NK-92 treated with Interleukin-12 subunit alpha and Interleukin-12 subunit beta, amount 100 ng/mL, for 24 hours (cell line): ENCODE results near the gene SYVN1.
A peak's percentile ranks its signal among the peaks of the same experiment; 100 is the strongest.
"Not testable (repeated sequence)": the region's sequence is repeated elsewhere in the genome, so short reads cannot be mapped to it uniquely, and the experiment has no call there.

Experiments
- DNase-seq: peaks from one replicate; lab custom pipeline; 2025; lab: John Stamatoyannopoulos, UW

The SYVN1 gene

DNA sequence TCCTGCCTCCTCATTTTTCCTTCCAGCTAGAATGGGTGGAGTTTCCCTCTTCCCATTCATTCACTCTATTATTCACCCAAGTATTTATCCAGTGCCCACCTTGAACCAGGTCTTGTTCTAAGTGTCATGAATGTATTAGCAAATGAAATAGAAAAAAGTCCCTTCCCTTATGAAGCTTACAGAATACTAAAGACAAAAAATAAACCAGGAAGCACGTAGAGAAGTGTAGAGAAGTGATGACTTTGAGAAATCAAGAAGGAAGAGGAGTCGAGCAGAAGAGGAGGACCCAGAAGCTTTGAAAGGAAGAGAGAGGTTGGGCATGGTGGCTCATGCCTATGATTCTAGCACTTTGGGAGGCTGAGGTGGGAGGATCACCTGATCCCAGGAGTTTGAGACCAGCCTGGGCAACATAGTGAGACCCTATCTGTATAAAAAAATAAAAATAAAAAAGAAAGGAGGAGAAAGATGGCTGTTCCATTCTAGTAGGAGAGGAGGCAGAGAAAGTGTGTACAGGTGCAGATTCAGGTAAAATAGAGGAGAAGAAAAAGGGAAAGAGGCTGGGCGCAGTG is 17.1 kb upstream of the SYVN1 start:
- no peak for DNase-seq

DNA sequence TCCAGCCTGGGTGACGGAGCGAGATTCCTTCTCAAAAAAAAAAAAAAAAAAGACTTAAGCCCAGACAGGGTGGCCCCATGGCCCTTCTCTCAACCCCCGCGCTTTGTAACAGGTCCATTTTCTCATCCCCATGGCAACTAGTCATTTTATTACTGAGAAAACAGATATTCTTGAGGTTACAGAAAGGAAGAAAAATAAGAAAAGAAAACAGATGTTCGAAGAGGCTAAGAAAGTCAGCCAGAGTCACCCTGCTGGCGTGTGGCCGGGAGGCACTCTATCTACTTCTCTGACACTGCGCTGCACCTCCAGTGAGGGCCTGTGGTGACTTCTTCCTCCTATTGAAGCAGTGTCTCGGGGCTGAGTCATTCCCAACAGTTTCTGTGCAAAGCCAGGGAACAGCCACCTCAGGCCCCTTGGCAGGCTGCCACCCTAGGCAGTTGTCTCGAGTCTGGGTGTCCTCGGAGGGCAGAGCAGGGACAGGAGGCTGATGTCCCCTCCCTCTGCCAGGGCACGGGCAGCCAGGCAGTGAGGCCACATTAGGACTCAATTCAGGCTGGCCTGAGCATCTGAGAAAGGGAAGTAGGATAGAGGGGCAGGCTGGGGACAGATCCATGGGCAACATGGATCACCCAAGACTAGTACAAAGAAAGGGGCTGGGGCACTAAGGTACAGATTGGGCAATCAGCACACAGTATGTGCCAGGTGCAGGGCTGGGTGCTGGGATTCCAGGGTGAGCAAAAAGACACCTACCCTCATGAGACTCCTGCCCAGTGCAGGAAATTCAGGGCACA is 16.4 kb upstream of the SYVN1 start:
- no peak for DNase-seq

DNA sequence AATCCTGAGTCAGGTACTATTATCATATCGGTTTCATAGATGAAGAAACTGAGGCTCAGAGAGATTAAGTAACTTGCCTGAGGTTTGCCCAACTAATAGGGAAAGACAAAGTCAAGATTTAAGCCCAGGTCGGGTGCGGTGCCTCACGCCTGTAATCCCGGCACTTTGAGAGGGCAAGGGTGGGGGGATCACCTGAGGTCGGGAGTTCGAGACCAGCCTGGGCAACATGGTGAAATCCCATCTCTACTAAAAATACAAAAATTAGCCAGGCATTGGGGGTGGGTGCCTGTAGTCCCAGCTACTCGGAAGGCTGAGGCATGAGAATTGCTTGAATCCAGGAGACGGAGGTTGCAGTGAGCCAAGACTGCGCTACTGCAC is 15.8 kb upstream of the SYVN1 start:
- not testable (repeated sequence) for DNase-seq

DNA sequence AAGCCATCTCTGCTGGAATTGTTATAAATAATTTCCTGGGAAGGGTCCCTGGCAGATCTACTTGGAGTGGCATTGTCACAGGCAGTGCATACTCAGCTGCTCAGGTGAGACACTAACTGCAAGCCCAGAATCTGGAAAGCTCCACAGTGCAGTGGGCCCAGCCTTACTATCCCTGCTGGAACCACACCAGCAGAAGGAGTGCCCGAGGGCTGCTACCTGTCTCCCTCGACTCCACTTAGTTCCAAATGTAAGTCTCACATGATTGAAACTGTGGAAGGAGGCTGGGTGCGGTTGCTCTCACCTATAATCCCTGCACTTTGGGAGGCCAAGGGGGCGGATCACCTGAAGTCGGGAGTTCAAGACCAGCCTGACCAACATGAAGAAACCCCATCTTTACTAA is 14.3 kb upstream of the SYVN1 start:
- DNase-seq, result no peak

DNA sequence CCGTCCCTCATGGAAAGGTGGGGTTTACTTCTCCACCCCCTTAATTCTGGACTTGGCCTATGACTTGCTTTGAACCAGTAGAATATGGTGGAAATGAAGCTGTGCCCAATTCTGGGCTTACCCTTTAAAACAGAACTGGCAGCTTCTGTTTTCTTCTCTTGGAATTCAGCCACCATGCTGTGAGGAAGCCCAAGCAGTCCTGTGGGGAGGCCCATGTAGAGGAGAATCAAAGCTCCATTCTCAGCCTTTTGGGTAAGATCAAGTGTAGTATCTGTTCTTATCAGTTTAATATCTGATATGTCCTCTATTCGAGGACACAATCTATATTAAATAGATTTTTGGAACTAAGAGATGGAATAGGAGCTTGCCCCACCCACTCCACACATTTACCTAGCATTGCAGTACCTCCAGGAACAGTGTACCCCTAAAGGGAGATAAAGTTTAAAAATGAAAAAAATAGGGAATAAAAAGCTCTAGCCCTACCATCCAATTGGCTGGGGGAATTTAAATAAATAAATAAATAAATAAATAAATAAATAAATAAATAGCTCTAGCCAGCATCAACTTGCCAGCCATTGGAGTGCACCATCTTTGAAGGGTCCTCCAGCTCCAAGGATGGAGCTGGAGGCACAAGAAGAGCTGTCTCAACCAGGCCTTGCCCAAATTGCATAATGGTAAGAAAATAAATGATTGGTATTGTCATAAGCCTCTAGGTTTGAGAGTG is 13.2 kb upstream of the SYVN1 start:
- no peak for DNase-seq

DNA sequence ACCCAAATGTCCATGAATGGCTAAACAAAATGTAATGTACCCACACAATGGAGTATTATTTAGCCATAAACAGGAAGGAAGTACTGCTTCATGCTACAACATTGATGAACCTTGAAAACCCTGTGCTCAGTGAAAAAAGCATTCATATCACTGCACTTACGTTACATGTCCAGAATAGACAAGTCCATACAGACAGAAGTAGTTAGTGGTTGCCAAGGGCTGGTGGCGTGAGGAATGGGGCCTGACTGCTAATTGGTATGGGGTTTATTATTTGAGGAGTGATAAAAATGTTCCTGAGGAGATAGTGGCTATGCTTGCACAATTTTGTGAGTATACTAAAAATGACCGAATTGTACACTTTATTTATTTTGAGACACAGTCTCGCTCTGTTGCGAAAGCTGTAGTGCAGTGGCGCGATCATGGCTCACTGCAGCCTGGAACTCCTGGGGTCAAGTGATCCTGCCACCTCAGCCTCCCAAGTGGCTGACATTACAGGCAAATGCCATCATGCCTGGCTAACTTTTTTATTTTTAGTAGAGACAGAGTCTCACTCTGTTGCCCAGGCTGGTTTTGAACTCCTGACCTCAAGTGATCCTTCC is 7.7 kb upstream of the SYVN1 start:
- no peak for DNase-seq

DNA sequence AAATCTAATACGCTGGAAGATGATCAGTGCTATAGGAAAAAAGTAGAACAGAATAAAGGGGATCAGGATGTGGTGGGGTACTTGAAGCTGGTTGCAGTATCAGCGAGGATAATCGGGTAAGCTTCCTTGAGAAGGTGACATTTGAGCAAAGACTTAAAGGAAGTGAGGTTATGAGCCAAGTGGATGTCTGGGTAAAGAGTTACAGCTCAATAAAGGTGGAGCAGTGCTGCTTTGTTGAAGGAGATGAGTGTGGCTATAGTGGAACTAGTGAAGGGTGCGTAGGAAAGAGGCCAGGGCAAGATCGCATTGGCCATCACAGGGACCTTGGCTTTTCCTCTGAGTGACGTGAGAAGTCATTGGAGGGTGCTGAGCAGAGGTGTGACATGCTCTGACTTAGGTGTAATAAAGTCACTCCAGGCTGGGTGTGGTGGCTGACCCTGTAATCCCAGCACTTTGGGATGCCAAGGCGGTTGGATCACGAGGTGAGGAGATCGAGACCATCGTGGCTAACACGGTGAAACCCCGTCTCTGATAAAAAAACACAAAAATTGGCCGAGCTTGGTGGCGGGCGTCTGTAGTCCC is 2.3 kb upstream of the SYVN1 start:
- DNase-seq, result no peak

DNA sequence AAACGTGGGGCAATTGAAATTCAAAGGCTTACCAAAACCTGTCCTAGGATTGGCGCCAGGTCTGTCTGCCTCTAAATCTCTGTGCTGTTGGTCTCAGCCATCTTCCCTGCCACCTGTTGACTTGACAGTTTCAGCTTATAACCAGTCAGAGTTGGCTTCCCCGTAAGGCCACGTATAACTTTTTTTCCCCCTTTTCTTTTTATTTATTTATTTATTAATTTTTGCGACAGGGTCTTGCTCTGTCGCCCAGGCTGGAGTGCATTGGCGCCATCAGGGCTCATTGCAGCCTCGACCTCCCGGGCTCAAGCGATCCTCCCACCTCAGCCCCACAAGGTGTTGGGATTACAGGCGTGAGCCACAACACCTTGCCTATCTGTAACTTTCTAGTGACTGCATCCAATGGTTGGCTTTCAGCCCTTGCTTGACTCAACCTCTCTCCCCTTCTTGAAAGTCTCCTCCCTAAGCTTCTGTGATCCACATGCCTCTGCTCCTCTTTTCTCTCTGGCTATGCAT is 1.4 kb upstream of the SYVN1 start:
- no peak for DNase-seq

DNA sequence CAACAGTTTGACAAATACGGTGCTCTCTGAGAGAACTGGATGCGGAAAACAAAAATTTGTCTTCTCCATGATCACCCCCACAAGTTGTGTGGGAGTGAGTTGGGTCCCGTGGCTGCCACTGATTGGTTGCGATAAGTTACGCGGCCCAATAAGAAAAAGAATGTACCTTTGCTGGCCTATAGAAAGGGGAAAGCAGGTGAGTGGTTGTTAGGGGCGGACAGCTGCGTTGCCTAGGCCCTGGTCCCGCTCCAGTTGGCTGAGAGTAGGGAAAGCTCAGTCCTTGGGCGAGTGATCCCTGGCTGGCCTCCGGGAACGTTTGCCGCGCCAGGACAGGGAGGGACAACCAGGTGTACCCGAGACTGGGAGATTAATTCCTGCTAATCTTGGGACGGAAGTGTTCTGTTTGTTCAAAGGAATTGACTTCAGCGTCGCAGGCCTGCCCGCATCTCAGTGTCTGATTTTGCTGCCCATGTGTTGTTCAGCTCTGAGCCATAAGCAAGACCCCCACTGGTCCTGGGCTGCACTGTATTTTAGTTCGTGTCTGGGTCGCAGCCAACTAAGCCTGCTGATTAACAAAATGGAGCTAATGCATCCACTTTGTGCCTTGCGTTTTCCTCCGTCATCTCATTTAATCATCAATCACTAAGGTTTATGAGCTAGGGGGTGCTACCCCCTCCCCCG is 773 bp upstream of the SYVN1 start:
- peak; percentile 83 for DNase-seq

DNA sequence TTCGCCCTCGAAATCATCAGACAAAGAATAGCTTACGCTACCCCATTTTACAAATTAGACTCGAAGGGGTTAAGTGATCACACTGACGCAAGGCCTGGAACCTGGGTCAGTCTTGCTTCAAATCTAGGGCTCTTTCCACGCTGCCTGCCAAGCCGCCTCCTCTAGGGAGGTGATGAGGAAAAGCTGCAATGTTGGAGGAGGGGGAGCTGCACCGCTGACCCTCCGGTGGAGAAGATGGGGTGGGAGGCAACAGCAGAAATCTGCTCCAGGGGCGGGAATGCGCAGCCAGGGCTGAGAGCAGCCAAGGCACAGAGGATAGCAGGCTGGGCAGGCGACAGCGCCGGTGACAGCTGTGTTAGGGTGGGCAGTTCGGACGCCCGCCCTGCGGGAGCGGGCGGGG is 595 bp downstream of the SYVN1 start:
- DNase-seq, result no peak

DNA sequence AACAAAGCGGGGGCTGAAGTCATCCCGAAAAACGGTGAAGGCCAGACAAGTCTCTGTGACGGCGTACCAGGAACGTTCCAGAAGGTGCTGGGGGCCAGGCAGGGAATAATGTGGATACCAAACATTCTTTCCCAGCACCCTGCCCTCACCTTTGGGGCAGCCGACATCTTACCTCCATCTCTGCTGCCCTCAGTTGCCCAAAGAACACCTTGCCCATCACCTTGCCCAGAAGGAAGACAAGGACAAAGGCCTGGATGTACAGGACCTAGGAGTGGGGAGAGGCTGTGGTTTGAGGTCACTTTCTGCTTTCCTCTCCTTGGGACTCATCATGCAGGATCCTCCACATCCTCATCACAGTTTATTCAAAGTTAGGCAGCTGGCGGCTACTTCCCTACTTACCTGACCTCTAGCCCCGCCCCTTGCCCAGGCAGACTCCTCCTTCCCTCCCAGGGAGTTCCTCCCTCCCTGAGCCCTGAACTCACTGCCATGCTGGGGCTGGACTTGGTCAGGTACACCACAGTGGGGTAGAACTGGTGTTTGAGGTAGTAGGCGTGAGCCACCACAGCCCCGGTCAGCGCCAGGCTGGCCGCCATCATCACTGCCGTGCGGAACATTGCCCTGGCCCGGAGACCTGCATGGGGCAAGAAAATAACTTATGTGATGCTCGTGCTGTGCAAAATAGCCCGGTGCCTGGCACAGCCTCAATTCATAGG is 1.2 kb downstream of the SYVN1 start:
- no peak for DNase-seq

DNA sequence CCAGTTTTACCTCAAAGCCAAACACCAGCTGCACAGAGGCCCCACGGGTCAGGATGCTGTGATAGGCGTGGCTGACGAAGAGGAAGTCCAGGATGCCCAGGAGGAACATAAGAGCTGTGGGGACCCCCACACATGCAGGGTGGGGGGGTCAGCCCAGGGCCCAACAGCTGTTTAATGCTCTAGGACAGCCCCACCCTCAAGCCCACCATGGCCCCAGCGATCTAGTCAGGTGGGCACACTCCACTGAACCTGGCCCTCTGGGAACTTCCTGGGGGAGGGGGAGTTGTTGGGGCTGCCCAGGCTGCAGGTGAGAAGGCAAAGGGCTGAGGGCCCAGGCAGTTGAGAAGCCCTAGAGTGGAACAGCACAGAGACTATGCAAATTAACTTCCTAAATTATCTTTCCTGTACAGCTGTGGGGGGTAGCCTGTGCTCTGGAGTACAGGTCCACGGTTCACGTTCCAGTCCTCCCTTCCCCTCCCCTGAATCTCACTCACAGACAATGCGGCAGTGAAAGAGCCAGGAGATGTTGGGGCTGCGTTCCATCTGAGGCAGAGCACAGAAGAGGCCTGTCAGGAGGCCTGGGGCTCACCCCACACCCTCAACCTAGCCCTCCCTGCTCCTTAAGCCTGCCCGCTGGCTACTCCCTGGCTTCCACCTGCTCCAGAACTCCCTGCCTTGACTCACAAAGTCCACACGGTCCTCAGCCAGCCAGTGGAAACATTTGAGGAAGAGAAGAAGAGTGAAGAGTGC is 1.9 kb downstream of the SYVN1 start:
- DNase-seq, result no peak

DNA sequence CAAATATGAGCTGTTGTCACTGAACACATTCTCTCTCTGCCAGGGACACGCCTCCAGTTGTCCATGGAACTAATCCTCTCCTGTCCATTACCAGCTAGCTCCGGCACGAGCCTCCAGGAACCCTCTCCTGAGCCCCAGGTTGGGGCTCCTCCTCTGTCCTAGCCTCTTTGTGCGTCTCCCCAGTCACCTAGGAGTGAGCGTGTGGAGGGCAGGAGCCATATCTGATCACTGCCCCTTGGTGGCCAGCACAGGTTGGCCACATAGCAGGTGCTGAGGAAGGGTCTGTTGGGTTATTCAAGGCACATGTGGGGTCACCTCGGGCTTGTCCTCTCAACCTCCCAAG is 2.5 kb downstream of the SYVN1 start:
- DNase-seq, result no peak

DNA sequence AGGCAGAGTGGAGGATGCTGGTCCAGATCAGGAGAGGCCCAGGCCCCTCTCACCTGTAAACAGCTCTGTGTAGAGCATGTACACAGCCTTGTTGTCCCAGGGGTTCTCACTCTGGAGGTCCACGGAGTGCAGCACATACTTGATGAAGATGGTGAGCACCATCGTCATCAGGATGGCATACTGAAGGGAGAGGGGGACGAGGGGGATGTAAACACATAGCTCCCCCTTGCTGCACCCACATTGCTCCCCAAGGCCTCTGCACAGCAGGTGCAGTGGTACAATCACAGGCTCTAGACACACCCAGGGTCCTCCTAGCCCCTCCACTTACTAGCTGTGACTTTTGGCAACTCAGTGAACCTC is 2.9 kb downstream of the SYVN1 start:
- DNase-seq, result no peak

DNA sequence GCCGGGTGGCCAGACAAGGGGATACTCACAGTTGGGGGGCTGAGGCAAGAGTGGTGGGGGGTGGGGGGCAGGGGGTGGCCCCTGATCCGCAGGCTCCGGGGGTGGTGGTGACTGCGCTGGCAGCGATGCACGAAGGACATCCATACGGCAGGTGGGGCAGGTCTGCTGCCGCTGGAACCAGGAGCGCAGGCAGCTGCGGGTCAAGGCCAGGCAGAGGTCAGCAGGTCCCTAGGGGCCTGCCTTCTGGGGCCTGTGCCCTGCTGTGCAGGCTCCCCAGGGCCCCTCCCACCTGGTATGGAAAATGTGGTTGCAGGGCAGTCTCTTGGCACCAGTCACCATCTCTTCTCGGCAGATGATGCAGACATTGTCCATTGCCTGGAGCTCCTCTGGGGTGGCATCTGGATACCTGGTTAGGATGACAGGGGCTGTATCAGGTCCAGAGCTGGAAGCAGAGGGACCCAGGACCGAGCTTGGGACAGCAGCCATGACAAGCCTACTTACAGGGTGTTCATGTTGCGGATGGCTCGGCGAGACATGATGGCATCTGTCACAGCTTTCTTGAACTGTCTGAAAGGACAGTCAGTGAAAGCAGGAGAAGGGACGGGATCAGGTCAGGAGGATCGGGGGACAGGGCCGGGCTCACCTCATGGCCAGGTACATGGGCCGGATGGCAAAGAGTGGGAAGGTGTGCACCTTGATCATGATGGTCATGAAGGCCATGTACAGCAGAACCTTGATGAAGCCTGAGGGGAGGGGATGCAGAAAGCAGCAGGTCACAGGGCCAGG is 3.5 kb downstream of the SYVN1 start:
- DNase-seq, result no peak

DNA sequence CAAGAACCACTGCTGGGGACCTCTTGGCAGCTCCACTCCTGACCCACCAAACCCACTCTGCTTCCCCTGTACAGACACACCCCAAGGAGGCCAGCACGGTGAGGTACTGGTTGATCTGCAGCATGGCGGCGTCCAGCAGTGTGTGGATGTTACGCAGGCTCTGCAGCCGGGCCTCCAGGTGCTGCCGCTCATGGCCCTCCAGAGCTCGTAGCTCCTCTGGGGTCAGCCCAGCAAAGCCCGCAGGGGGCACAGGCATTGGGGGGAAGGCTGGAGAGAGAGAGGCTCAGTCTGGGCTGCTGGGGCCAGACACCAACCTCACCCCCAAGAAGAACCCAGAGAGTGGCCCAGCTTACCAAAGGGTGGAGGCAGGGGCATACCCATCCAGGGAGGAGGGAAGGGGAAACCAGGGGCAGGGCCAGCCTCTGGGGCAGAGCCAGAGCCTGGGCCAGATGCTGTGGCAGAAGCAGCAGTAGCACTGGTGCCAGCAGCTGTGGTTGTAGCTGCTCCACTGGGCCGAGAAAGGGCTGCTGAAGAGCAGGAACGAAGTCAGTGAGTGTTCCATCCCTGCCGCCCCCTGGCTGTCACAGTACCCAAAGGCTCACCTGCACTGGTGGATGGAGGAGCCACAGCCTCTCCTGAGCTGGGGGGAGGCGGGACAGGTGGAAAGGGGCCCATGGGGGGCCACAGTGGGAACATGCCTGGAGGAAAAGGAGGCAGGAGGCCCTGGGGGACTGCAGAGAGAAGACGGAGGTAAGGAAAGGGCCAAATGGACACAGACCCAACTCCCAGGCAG is 4.5 kb downstream of the SYVN1 start:
- no peak for DNase-seq

DNA sequence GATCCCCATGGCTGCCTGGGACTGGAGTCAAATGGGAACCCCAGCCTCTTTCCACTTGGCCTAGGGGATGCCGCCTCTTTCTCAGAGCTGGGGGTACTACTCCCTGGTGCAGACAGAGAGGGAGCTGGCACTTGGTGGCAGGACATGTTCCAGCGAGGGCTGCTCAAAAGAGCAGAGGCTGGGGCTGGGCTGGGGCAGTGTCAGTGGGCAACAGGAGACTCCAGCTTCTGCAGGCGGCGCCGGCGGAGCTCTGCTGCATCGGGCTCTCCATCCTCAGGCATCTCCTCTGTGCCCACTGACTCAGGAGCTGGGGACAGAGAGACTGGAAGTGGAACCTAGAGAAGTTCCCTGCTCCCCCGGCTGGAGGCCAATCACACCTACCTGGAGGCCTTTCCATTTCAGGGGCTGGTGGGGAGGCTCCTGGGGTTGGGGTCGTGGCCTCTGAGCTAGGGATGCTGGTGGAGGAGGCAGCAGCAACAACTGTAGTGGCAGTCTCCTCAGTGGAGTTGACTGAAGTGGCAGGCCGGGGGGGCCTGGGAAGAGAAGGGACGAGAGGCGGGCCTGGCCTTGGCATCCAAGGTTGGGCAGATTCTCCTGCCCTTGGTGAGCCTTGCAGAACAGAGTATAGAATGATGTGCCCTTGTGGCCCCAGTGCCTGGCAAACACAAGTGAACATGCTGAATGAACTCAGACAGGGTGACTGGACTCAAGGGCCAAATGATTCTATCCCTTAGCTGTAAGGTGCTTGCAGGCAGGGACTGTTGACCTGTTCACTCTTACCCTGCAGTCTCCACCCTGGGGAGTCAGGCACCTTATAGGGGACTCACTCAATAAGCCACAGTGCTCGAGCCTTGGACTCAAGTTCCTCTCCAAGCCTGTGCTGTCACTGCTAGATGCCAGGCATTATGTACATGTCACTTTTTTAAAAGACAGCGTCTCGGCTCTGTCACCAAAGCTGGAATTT is 5.9 kb downstream of the SYVN1 start:
- DNase-seq, result no peak
